Gastrocnemius medialis (tissue), 4 donors: Measurements from ENCODE around the gene RPL12.

Source experiments
- CTCF ChIP-seq, 5 experiments: fragments of 450-650 bp in 3 of 5; fragments of 200-600 bp in 2 of 5; sonication (generic) in 2 of 5; IDR thresholded peaks in 4 of 5; conservative IDR thresholded peaks in 1 of 5; 1 replicate in 4 of 5; 2 replicates in 1 of 5; pipeline ENCODE4 v1.5.1; 2016 to 2019; ENCODE audit warnings: antibody characterized with exemption in 5 of 5, mild to moderate bottlenecking in 3 of 5, moderate library complexity in 3 of 5
- POLR2A ChIP-seq, 2 donors: fragments of 450-650 bp; IDR thresholded peaks; one replicate each; pipeline ENCODE4 v1.6.1; 2017; ENCODE audit warnings: antibody characterized with exemption in 2 of 2, mild to moderate bottlenecking in 2 of 2, moderate library complexity in 2 of 2

DNA sequence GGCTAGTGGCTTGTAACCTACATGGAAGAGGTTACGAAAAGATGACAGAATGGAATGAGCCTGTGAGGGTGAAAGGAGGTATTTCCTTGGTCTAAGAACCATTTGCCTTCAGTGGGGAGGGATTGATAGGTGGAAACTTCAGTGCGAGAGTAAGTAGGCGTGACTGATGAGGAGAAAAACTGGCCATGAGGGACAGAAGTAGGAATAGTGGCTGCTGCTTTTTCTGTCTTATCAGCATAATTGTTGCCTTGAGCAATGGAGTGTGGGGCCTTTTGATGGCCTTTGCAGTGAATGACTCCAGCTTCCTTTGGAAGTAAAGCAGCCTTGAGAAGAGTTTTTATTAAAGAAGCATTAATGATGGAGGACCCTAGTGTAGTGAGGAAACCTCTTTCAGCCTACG lies 36.1 kb downstream of the RPL12 start:
- TF ChIP-seq CTCF (IDR thresholded peaks at IDR 0.05 in 4 of 5, conservative IDR thresholded peaks at IDR 0.05 in 1 of 5) = no peak
- no peak for TF ChIP-seq POLR2A (IDR thresholded peaks at IDR 0.05)
